HL-60/S4 treated with phorbol 12-myristate 13-acetate at 8.2 ng/mL for 4 days and 3 days (cell line): Measurements from ENCODE around the gene SOX2.

Source experiments
- in situ Hi-C: fragments of 300-500 bp; cut with MboI; formaldehyde crosslinking; loops from 2 replicates; pipeline ENCODE4 v1.15.0; 2022; ENCODE audit warnings: low sequenced_read_pairs

The SOX2 gene

DNA sequence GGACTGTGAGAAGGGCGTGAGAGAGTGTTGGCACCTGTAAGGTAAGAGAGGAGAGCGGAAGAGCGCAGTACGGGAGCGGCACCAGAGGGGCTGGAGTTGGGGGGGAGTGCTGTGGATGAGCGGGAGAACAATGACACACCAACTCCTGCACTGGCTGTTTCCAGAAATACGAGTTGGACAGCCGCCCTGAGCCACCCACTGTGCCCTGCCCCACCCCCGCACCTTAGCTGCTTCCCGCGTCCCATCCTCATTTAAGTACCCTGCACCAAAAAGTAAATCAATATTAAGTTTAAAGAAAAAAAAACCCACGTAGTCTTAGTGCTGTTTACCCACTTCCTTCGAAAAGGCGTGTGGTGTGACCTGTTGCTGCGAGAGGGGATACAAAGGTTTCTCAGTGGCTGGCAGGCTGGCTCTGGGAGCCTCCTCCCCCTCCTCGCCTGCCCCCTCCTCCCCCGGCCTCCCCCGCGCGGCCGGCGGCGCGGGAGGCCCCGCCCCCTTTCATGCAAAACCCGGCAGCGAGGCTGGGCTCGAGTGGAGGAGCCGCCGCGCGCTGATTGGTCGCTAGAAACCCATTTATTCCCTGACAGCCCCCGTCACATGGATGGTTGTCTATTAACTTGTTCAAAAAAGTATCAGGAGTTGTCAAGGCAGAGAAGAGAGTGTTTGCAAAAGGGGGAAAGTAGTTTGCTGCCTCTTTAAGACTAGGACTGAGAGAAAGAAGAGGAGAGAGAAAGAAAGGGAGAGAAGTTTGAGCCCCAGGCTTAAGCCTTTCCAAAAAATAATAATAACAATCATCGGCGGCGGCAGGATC lies at the start of gene SOX2:
SOX2 (plus strand) TSS at position 601 of the 811 bp plus-strand sequence. CDS start 436 bp downstream, outside the sequence.
- in situ Hi-C loops, result loop anchor here (25.0 kb wide), 1 partner anchor 976 kb away; no protein-coding TSS in a partner anchor

DNA sequence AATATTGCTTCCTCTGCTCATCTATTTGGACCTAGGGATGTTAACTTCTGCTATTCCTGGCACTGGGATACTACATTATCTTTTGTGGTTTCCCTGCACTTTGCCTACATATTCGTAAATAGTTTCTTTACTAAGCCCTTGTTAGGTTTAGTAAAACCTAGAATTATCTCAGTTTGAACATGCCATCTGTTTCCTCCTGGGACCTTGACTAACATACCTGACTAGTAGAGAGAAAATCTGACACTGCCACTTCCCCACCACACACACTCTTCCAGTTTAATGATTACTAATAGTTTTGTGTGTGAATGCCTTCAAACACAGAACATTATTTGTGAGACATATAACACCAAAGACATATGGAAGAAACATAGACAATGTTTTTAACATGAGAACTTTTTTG lies 28.2 kb upstream of the SOX2 start:
- in situ Hi-C loops, result no loop called here

DNA sequence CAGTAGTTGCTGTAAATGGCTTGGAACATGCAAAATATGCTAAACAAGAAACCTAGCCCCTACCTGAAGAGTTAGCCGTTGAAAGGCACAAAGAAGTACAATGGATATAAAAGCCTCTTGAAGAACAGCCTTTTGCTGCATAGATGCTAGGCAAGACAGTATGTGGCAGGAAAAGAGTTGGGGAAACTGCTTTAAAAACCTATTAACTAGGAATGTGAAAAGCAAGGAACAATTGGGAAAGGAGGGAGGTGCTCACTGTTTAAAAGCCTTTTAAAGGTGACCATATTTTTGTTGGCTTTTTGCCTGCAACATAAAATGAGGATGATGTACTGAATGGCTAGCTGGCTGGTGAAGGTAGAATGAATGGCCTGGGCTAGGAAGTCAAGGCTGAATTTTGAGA lies 24.5 kb upstream of the SOX2 start:
- in situ Hi-C loops, result no loop called here

DNA sequence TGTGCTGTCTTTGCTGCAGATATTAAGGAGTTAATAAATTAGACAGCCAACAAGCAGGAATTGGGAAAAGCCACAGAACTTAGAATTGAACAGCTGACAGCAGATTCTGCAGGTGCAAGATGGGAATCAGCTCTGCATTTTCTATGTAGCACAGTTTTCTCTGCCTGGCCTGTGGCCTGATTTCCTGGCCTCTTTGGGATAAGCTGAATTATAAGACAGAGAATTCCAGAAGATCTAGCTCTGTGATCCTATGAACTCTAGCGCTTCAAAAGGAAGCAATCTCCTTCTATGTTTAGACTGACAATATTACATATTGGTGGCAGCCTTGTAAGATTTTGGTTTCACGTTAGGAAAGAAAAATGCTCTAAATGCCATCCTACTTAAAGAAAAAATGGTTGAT lies 24.0 kb upstream of the SOX2 start:
- in situ Hi-C loops, result no loop called here

DNA sequence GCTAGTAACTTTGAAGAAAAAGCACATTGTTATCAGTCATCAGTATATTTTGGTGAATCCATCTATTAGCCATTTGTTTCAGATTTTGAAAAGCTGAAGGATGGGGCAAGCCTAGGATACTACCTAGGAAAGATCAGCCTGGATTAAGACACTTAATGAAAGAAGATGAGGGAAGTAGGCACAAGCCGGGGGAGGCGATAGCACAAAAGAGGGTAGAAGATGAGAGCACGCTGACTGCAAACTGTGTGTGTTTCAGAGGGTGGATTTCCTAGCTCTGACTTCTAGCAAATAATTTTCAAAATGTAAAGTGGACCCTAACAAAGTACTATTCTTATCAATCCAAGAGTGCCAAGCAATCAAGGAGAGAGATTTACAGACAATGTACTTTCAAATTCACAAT lies 22.2 kb upstream of the SOX2 start:
- in situ Hi-C loops, result no loop called here

DNA sequence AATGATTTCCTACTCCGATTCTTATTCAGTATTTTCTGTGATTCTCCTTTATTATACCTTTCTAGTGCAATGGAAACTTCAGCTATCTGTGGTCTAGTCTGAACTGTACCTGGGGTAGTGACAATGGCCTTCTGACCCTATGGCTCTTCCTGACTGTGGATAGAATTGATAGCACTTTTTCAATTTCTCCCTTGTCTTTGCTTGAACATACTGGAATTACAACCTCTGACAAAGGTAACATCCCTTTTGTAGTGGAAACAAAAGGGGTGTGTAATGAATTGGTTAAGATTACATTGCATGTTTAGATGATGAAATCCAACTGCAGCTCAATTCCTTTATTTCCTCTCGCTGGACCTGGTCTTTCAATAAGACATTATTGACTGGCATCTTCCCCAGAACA lies 21.0 kb upstream of the SOX2 start:
- in situ Hi-C loops, result no loop called here

DNA sequence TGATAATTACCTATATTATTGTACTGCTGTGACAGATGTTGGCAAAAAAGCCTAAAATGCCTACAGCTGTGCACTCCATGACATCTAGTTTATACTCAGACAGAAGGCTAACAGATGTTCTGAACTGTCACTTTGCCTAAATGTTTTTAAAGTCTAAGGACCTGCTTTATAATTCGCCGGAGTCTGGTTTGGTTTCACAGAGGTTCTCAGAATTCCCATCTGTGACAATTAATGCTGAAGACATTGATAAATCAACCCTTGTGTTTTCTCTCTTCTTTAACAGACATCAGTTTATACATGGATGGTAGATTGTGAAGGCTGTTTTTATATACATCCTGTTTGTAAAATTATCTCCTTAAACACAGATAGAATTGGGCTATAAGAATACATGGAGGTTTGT lies 19.8 kb upstream of the SOX2 start:
- in situ Hi-C loops, result no loop called here

DNA sequence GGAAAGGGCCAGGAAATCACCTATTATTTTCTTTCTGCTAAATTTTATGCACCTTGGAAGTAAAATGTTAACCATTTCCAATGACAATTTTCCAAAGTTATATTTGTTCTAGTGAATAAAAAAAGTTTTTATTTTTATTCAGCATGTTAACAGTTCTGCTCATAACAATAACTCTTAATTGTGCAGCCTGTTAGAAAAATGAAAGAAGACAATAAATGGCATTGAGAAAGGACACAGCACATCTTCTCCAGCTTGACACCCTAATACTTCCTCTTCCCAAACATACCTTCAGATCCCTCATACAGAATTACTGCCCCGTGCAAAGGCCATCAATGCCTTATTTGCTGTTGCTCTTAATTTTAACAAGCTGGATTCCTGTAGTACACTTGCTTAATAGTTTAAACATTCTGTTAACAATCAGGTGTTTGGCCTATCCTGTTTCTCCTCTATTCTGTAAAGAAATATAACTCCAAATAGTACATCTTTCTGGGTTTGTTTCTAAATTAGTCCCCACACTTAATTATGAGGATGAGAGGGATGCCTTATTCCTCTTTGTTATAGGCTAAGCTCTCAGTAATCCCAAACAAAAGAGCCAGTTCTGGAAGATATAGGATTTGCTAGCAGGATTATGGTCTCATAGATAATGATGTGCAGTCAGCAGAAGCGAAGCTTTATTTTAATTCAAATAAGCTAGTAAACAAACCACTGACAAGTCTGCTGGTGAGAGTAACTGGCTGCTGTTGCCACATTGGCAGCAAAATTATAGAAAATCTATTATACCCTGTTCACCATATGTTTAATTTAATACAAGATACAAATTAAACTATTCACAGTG lies 19.2 kb upstream of the SOX2 start:
- in situ Hi-C loops, result no loop called here

DNA sequence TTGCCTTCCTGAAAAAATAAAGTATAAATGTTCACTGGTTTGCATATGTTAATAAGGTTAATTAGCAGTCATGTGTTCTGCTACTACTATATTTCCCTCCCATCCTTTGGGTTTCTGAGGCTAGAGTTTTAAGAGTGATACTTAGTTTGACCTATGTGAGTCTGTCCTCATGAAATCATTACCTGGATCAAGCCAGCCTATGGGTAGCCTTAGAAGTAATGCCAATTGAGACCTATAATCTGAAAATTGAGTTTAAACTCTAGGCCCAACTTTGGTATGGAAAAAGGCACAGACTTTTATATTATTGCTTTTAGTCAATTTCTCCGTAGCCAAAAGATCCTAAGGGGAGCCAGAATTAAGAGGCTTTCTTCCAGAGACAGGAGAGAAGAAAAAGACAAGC lies 18.4 kb upstream of the SOX2 start:
- in situ Hi-C loops, result no loop called here

DNA sequence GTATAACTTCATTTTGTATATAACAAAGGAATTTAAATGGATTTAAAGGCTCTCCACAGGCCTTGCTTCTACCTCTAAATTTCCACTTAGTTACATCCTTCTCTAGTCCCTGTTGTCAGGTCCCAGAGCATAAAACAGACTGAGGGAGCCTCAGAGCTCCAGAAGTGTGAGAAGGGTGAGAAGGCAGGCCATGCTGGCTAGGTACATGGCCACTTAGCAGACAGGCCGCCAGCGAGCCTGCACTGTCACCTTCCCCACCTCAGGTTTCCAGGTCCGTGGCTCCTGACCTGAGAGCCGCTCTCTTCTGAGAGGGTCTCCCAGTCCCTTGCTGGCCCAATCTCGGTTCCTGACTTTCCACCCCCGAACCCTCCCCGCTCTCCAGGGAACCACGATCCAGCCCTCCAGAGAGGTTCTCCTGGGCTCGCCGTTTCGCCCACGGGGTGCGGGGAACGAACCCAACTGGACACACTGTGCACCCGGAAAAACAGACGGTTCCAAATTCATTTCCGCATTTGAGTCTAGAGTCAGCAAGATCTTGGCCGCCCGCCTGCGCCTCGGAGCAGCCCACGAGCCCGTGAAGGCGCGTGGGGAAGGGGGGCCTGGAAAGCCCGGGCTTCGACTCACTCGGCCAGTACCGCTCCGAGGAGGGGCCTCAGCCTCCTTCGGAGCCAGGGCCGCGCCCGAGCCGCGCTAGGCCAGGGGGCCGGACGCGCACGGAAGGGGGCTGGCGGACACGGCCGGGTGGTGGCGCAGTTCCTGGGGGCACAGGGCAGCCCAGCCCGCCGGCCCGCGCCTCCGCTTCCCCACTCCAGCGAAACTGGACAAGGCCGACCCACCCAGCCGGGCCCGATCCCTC lies 16.7 kb upstream of the SOX2 start:
- in situ Hi-C loops, result no loop called here

DNA sequence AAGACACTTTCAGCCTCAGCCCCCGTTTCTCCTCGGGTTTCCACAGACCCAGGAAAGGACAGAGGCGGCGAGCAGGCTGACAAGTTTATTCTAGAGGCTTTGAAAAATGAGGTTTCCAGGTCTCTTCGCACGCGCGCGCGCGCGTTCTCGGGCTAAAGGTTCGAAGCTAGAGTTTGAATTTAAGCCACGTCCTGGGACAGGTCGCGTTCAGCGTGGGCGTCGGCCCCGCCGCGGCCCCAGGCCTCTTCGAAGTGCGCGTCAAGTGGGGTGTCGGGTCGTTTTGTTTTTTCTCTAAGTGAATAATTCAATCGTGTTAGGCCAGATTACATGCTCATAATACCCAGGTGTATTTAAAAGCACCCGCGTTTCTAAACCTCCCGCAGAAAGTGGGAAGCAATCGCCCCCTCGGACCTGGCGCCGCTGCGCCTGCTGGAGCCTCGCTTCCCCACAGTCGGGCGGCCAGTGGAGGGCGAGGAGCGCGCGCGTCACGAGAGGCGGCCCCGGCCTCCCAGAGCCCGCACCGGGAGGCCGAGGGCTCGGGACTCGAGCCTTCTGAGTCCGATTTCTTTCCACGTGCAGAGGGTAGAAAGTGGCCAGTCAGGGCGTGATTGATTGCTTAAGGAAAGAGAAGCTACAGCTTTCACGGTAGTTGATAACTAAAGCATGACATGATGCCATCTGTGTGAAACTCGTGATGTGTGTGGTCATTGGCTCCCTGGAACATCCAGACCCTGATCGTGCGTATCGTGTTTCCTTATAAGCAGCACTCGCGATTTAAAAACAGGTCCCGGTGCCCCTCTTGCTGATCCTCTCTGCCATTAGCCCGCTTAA lies 15.8 kb upstream of the SOX2 start:
- in situ Hi-C loops, result no loop called here

DNA sequence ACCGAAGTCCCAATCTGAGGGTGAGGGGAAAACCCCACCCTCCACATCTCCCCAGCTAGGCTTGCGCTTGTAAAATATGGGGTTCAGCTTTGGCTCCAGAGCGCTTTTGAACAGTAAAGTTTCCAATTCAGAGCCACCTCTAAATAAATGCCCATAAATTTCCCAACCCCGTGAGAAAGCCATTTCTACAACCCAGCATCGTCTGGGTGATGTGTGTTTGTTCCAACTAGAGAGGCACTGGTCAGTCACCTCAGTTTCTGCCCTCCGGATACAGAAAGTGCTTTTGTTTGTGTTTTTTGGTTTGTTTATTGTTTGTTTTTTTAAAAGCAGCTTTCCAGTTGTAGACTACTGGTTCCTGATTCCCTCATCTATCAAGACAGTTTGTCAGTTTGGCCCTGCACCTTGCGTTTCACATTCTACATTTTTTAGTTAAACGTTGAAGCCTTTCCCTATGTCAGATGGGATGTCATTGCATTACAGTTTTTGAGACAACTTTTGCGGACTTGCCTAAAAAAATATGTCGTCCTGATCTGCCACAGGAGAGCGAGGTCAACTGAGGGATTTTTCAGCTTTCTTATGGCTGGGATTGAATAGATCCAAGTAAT lies 15.0 kb upstream of the SOX2 start:
- in situ Hi-C loops, result no loop called here

DNA sequence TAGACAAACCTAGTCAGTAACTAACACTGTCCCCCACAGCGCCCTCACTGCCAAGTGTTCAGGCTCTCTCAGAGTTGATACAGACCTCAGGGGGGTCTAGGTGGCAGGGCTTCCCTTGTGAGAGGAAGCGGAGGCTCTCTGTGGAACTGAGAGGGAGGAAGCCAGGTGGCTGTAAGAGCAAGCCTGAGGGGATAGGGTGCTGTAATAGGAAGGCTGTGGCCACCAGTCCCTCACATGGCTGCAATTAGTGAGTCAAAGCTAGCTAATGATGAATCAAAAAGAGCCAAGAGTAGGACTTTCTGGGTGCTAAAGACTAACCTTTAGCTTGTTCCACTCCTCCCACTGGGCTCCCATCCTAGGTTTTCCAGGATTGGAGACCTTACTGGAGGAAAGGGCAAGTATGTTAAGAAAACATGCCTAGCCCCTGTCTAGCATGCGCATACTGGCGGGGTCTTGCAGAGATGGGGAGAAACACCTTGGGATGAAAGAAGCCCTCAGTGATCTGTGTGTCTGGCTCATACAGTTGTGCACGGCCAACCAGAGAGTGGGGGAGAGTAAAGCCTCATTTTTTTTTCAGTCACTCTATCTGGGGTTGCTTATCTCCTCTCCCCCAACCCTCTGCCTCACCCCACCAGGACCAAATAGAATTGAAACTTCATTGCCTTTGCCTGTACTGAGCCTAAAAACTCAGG lies 13.3 kb upstream of the SOX2 start:
- in situ Hi-C loops, result no loop called here

DNA sequence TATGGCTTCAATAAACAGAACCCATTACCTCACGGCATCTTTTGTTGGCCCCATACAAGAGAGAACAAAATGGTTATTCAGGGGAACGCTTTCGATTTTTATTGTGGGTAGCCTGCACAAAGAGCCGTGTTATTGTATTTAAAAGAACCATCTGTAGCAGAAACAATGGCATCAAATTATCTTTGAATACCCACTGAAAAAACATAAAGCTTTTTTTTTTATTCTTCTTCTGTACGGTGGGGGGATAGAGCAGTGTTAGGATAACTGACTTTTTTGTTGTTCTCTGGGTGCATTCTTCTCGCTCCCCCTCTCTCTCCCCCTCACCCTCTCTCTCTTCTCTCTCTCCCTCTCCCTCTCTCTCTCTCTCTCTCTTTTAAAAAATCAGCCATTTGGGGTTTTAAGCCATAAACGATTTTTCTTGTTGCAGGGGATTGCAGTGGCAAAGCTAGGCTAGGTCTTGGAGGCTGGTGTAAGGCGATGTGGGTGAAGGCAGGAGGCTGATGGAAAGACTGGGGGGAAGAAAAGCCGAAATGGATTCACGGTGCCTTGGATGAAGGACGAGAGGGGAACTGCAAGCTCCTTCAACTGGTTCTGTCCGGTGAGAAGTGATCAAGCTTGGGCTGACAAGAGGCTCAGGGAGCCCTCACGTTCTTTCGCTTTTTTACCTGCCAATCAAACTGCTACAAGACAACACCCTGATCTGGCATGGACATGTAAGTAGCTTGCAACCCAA lies 12.4 kb upstream of the SOX2 start:
- in situ Hi-C loops, result no loop called here

DNA sequence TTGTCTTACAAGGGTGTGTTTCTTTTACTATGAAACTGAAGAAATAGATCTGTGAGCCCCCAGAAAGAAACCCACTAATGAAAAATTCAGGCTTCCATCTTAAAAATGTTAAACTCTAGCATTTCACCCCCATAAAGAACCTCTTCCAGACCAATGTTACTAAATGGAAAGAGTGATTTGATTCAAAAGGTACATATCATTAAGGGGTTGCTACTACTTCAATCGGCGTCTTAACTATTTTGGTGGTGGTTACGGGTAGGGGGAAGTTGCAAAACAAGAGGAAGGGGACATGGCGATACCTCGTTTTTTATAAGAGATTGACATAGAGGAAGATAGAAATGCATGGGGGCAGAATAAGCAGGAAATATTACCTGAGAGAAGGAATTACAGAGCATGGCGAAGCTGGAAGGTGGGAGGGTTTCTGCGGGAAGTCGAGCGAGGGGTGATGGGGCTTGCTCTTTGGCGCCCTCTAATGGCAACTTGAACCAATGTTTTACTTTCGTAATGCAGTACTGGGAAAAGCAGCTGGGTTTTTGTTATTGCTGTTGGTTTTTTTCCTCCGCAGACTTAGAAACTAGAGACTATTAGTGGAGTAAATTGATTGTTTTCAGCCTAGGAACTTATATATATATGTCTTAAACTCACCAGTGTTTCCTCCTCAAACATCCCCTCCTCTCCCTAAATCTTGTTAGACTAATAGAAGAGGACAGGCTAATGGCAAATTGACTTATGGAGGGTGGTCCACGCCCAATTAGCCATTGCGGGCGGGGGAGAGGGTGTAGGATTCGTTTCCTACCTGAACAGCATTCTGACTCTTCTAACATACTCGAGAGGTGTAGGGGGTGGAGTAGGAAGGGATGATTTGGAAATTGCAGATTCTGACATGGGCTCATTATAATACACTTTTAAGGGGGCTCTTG lies 11.3 kb upstream of the SOX2 start:
- in situ Hi-C loops, result loop anchor here (25.0 kb wide), 1 partner anchor 987 kb away; no protein-coding TSS in a partner anchor

DNA sequence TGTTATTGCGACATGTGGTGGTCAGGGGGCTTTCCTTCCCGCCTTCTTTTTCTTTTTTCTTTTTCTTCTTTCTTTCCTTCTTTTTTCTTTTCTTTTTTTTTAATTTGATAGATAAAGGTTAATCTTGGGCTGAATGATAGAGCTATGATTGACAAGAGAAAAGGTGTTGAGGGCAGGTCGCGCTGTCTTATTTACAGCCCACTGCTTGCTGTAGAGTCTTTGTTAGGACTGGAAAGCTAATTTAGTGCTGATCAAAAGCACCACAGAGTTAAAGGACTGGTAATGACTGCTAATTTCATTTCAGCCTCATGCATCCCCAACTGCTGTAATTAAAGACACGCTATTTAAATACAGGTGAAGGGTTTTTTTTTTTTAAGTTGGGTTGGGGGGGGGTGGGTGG lies 10.6 kb upstream of the SOX2 start:
- in situ Hi-C loops, result loop anchor here (25.0 kb wide), 1 partner anchor 986 kb away; no protein-coding TSS in a partner anchor
